ENCODE results near the gene APOL5.

GRCh38 chr22:35684270-35684700 is 33.4 kb upstream of the APOL5 start:
- TF ChIP-seq CTCF (optimal IDR thresholded peaks at IDR 0.05 in 1 of 3, IDR thresholded peaks at IDR 0.05 in 1 of 3, conservative IDR thresholded peaks at IDR 0.05 in 1 of 3; ENCODE audit: extremely low read depth in 1 of 3, insufficient read depth in 2 of 3, low read length in 3 of 3): peak in 2 of 3 experiments; percentile 7 to 27
- TF ChIP-seq EZH2 (IDR thresholded peaks at IDR 0.05; ENCODE audit: low read length): no peak

Data from keratinocyte (primary cell).